Fibroblast of lung (primary cell): Measurements from ENCODE around the gene TMEM236. TPM values are rescaled to one million over a fixed set of nuclear protein-coding genes. Genes with fewer than 3 reads are reported as not detected.
"Not testable (repeated sequence)": the region's sequence is repeated elsewhere in the genome, so short reads cannot be mapped to it uniquely, and the experiment has no call there.

ENCODE experiments used
- DNase-seq, 2 donors: peaks; one replicate each; pipeline versions ENCODE4 v3.0.0 to v3.0.0-alpha.2; 2010; ENCODE audit warnings: low read depth in 2 of 2
- H2AFZ ChIP-seq: 2 replicates; pipeline ENCODE4 v1.5.1; 2012; ENCODE audit warnings: low read length, control low read depth, inconsistent platforms
- H3K27ac ChIP-seq: 2 replicates; pipeline ENCODE4 v1.5.1; 2011; ENCODE audit warnings: low read length, control low read depth; ENCODE audit not compliant: insufficient read depth
- H3K27me3 ChIP-seq: 2 replicates; pipeline ENCODE4 v1.5.1; 2011; ENCODE audit warnings: mild to moderate bottlenecking, low read length; ENCODE audit not compliant: control insufficient read depth, insufficient read depth
- H3K36me3 ChIP-seq: 2 replicates; pipeline ENCODE4 v1.5.1; 2011; ENCODE audit warnings: low read length; ENCODE audit not compliant: control insufficient read depth, insufficient read depth
- H3K4me1 ChIP-seq: 2 replicates; pipeline ENCODE4 v1.5.1; 2011; ENCODE audit warnings: low read length; ENCODE audit not compliant: control insufficient read depth, insufficient read depth; ENCODE audit errors: extremely low read depth
- H3K4me2 ChIP-seq: 2 replicates; pipeline ENCODE4 v1.5.1; 2011; ENCODE audit warnings: low read length, control low read depth; ENCODE audit not compliant: insufficient read depth; ENCODE audit errors: extremely low read depth
- H3K4me3 ChIP-seq, 4 experiments: fragments of 200-600 bp in 1 of 4; sonication (generic) in 1 of 4; replicated peaks in 1 of 4; 2 replicates each; pipeline ENCODE4 v1.5.1; 2011 to 2016; ENCODE audit warnings: low read length in 4 of 4, low read depth in 3 of 4, mild to moderate bottlenecking in 3 of 4, control low read depth in 2 of 4, inconsistent platforms in 1 of 4, mixed read lengths in 1 of 4; ENCODE audit not compliant: insufficient read depth in 1 of 4; ENCODE audit errors: control extremely low read depth in 1 of 4
- H3K79me2 ChIP-seq: 2 replicates; pipeline ENCODE4 v1.5.1; 2012; ENCODE audit warnings: mild to moderate bottlenecking, low read length, inconsistent platforms; ENCODE audit not compliant: control insufficient read depth, insufficient read depth
- H3K9ac ChIP-seq: 2 replicates; pipeline ENCODE4 v1.5.1; 2011; ENCODE audit warnings: mild to moderate bottlenecking, low read length, control low read depth; ENCODE audit not compliant: insufficient read depth
- H3K9me3 ChIP-seq: 2 replicates; pipeline ENCODE4 v1.5.1; 2012; ENCODE audit warnings: low read depth, low read length; ENCODE audit not compliant: control insufficient read depth, insufficient read depth
- H4K20me1 ChIP-seq: 2 replicates; pipeline ENCODE4 v1.5.1; 2011; ENCODE audit warnings: low read length; ENCODE audit not compliant: control insufficient read depth, insufficient read depth; ENCODE audit errors: extremely low read depth
- CTCF ChIP-seq, 2 donors: IDR thresholded peaks in 1 of 2; conservative IDR thresholded peaks in 1 of 2; 1 replicate in 1 of 2; 2 replicates in 1 of 2; pipeline ENCODE4 v1.5.1; 2011 to 2012; ENCODE audit warnings: low read length in 2 of 2, control low read depth in 1 of 2, inconsistent platforms in 1 of 2, low read depth in 1 of 2, mild to moderate bottlenecking in 1 of 2
- EZH2 ChIP-seq: IDR thresholded peaks from 2 replicates; pipeline ENCODE4 v1.5.1; 2012; ENCODE audit warnings: low read length, control low read depth, mild to moderate bottlenecking; ENCODE audit errors: missing control alignments
- polyA plus RNA-seq, 2 donors: library from polyadenylated mRNA; depleted of rRNA in 1 of 2; stranded (reverse) in 1 of 2; unstranded in 1 of 2; fragments of >200 nt; gene quantifications; 2 replicates each; pipeline ENCODE4 v1.2.1, GENCODE V29; 2011 to 2012; ENCODE audit warnings: missing spikeins in 1 of 2
- total RNA-seq: library from RNA; depleted of rRNA; stranded (reverse); fragments of >200 nt; gene quantifications from 2 replicates; pipeline ENCODE4 v1.2.1, GENCODE V29; 2014

TMEM236 gene
- total and polyA plus RNA-seq, 2 donors (not counting 1 experiment from before 2014, with no cell fraction given), result 0.03 to 0.17 TPM

GRCh38 chr10:17712717-17713471, 39.1 kb upstream of the TMEM236 start:
- Histone ChIP-seq H2AFZ (no peak overlapping the region), H3K27ac (no peak overlapping the region), H3K9me3 (no peaks in the 10 kb centered on the region), H3K9ac (no peak overlapping the region), H3K27me3 (no peaks in the 10 kb centered on the region), H3K4me3 (no peak overlapping the region), H3K36me3 (peaks cover 13% of the 10 kb centered on the region), H4K20me1 (no peaks in the 10 kb centered on the region), H3K4me2 (no peak overlapping the region), H3K4me1 (no peaks in the 10 kb centered on the region), H3K79me2 (no peaks in the 10 kb centered on the region)
- DNase-seq, result no peak
- no peak for TF ChIP-seq CTCF (conservative IDR thresholded peaks at IDR 0.05 in 1 of 2, IDR thresholded peaks at IDR 0.05 in 1 of 2; ENCODE audit: low read depth in 1 of 2, low read length in 2 of 2)
- no peak for TF ChIP-seq EZH2

GRCh38 chr10:17713758-17714157, 38.2 kb upstream of the TMEM236 start:
- Histone ChIP-seq H3K4me2 (no peak overlapping the region), H3K79me2 (no peaks in the 10 kb centered on the region), H2AFZ (no peak overlapping the region), H3K9ac (no peak overlapping the region), H3K4me1 (no peaks in the 10 kb centered on the region), H4K20me1 (no peaks in the 10 kb centered on the region), H3K9me3 (no peaks in the 10 kb centered on the region), H3K27ac (no peak overlapping the region), H3K36me3 (peaks cover 13% of the 10 kb centered on the region), H3K27me3 (no peaks in the 10 kb centered on the region), H3K4me3 (no peak overlapping the region)
- no peak for DNase-seq
- TF ChIP-seq CTCF (conservative IDR thresholded peaks at IDR 0.05 in 1 of 2, IDR thresholded peaks at IDR 0.05 in 1 of 2; ENCODE audit: low read depth in 1 of 2, low read length in 2 of 2) (no peak), EZH2 (no peak)

GRCh38 chr10:17716161-17716560, 35.8 kb upstream of the TMEM236 start:
- Histone ChIP-seq H3K27me3 (no peaks in the 10 kb centered on the region), H2AFZ (no peak overlapping the region), H3K4me1 (no peaks in the 10 kb centered on the region), H3K27ac (no peak overlapping the region), H4K20me1 (no peaks in the 10 kb centered on the region), H3K4me2 (no peak overlapping the region), H3K36me3 (peaks cover 12% of the 10 kb centered on the region), H3K4me3 (no peak overlapping the region), H3K9ac (no peak overlapping the region), H3K79me2 (no peaks in the 10 kb centered on the region), H3K9me3 (no peaks in the 10 kb centered on the region)
- DNase-seq, result no peak
- TF ChIP-seq EZH2, result no peak
- TF ChIP-seq CTCF (conservative IDR thresholded peaks at IDR 0.05 in 1 of 2, IDR thresholded peaks at IDR 0.05 in 1 of 2; ENCODE audit: low read depth in 1 of 2, low read length in 2 of 2), result no peak

- H3K9ac ChIP-seq, DNase-seq, H3K4me3 ChIP-seq, H3K27ac ChIP-seq, H3K27me3 ChIP-seq, H3K9me3 ChIP-seq, H3K4me2 ChIP-seq, H3K36me3 ChIP-seq, H2AFZ ChIP-seq, H3K79me2 ChIP-seq, H3K4me1 ChIP-seq, H4K20me1 ChIP-seq: not testable (repeated sequence)
These were observed 29.5 kb upstream of the TMEM236 start for GRCh38 chr10:17722317-17723014.
